CD4-positive, alpha-beta T cell treated with Interleukin-17A for 4 hours (primary cell): ENCODE data around the gene MRPL27.

Experiments
- DNase-seq: peaks from one replicate; pipeline ENCODE4 v3.0.0-alpha.2; 2020; ENCODE audit warnings: mixed read lengths

The MRPL27 gene

DNA sequence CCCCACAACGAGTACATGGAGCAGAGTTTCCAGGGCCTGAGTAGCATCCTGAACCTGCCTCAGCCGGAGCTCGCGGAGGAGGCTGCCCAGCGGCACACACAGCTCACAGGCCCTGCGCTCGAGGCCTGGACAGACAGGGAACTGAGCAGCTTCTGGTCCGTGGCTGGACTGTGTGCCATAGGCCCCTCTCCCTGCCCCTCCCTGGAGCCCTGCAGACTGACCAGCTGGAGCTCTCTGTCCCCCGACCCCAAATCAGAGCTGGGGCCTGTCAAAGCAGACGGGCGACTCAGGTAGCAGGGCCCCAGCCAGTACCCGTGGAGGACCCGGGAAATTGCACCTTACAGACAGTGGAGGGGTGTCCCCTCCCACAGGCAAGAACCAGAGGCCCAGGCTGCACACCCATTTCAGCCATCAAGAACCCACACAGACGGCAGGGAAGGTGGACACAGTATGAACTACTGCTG, 13.0 kb downstream of the MRPL27 start:
- DNase-seq: no peak

DNA sequence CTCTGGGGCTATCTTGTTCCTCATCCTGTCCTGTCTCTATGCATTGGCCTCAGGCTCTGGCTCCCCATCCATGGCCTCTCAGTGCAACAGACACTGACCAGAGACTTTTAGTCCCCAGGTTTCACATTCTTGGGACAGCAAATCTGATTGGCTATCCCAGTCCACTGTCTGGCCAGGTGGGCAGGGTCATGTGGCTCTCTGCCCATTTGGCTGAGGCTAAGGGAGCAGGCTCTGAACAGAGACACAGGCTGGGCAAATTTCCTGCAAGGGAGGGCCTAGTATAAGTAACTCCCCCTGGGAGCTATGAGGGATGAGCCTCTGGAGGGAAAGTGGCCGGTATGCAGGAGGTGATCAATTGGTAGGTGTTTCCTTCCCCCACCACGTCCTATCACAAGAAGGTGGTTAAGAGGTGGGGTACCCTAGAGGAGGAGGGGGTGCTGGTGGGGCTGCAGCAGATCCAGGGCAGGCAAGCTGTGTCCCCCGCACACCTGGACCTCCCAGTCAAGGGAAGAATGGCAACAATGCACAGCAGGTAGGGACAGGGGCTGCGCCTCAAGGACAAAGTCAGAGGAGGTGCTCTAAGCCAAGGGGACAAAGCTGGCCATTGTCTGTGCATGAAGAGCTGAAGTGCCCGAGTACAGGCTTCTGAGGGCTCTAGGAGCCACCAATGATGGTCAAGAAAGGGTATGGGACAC, 13.8 kb downstream of the MRPL27 start:
- no peak for DNase-seq

- DNase-seq: no peak
These were observed 14.8 kb downstream of the MRPL27 start for GRCh38 chr17:50358177-50358576.

DNA sequence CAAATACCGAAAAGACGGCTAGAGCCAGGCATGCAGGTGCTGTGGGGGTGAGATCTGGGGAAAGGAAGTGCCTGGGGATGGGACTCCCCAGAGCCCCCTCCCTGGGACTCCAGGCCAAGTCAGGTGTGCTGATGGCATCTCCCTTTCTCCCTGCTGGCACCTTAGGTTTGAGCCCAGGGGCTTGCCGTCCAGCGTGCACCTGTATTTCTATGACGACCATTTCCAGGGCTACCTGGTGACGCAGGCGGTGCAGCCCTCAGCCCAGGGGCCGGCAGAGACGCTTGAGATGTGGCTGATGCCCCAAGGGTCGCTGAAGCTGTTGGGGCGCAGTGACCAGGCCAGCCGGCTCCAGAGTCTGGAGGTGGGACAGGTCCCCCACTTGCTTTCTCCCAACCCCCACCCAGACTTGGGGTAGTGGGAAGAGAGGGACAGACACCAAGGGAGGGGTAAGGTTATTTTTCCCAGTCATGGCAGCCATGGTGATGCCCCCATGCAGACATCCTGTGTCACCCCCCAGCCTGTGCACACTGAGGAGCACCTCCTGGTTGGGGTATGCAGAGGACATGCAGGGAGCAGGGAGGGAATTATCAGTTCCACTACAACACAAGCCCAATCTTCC, 16.0 kb downstream of the MRPL27 start:
- DNase-seq: no peak

GRCh38 chr17:50356418-50356817, 16.6 kb downstream of the MRPL27 start:
- no peak for DNase-seq

DNA sequence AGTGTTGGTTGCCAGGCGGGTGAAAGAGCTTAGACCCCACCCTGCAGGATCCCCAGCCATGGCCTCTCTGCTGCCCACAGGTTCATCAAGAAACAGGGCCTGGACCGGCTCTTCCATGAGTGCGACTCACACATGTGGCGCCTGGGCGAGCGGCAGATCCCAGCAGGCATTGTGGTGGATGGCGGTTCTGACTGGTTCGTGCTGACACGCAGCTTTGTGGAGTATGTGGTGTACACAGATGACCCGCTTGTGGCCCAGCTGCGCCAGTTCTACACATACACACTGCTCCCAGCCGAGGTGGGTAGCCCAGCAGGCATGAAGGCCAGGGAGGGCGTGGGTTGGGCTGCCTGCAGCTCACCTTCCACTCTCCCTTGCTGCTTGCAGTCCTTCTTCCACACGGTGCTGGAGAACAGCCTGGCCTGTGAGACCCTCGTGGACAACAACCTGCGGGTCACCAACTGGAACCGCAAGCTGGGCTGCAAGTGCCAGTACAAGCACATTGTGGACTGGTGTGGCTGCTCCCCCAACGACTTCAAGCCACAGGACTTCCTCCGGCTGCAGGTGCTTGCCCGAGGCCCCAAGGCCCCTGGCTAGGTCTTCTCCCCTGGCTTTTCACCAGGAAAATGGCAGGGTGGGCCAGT, 17.2 kb downstream of the MRPL27 start:
- no peak for DNase-seq

DNA sequence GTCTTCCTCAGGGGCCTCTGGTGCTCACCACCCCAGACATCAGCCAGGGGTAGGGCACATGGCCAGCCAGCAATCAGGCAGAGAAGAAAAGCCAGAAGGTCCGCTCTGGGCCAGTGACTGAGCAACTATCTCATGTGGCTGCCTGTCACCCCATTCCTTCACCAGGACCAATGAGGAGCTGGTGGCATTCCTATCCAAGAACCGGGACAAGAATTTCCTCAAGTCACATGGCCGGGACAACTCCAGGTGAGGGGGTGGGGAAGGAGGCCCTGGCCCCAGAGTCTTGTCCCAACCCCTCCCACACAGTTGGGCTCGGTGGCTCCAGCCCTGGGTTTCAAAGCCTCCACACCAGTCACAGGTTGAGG, 17.7 kb downstream of the MRPL27 start:
- DNase-seq: no peak

GRCh38 chr17:50354776-50355175, 18.2 kb downstream of the MRPL27 start:
- DNase-seq: no peak

GRCh38 chr17:50354198-50354597, 18.8 kb downstream of the MRPL27 start:
- DNase-seq: no peak

GRCh38 chr17:50353600-50354195, 19.3 kb downstream of the MRPL27 start:
- DNase-seq: no peak

DNA sequence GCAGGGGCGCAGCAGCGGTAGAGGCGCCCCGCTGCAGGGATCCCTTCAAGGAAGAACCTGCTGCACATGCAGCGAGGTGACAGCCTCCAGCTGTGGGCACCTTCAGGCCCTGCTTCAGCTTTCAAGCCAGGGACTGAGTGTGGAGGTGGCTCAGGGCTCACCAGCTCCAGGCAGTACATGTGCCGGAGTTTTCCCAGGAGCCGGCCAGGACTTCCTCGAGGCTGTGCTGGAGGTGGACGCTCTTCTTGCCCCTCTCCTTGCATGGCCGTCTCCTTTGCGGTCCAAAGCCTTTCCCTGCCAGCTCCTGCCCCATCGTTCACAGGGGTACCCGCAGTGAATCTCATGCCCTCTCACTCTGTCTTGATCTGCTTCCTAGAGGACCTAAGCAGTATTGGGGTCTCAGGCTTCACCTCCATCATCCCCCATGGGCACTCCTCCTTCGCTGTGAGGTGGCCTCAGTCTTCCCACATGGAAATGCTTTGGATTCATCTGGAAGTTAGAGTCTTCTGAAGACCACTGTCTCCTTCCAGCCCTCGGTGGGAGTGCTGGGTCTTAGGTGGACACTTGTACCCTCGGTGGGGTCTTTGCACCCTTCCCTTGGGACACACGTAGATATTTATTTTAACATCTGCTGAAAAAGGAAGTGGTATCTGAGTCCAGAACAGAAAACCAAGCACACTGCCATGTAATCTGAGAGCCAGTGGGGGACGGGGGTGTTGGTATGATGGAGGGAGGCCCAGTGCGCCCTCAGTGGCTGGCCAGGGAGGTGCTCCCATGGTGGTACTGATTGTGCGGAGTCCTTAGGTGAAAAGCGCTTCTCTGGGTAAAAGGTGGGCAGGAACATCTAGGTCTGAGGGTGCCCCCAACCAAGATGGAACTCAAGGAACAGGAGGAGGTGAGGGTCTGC, 20.0 kb downstream of the MRPL27 start:
- DNase-seq: no peak

GRCh38 chr17:50352072-50352692, 20.8 kb downstream of the MRPL27 start:
- DNase-seq: no peak

DNA sequence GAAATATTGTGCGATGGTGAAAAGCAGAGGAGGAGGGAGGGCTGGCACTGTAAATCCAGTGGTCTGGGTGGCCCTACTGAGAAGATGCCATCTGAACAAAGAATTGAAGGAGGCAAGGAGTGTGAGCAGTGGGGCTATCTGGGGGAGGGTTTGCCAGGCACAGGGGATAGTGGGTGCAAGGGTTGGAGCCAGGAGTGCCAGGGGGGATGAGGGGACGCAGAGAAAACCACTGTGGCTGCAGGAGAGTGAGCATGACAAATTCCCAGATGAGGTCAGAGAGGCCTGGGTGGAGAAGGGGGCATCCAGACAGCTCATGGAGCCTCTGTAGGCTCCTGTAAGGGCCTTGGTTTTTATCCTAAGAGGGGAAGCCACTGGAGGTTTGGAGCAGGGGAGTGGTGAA, 22.3 kb downstream of the MRPL27 start:
- no peak for DNase-seq

- no peak for DNase-seq
These were observed 23.8 kb downstream of the MRPL27 start for GRCh38 chr17:50349243-50349600.

DNA sequence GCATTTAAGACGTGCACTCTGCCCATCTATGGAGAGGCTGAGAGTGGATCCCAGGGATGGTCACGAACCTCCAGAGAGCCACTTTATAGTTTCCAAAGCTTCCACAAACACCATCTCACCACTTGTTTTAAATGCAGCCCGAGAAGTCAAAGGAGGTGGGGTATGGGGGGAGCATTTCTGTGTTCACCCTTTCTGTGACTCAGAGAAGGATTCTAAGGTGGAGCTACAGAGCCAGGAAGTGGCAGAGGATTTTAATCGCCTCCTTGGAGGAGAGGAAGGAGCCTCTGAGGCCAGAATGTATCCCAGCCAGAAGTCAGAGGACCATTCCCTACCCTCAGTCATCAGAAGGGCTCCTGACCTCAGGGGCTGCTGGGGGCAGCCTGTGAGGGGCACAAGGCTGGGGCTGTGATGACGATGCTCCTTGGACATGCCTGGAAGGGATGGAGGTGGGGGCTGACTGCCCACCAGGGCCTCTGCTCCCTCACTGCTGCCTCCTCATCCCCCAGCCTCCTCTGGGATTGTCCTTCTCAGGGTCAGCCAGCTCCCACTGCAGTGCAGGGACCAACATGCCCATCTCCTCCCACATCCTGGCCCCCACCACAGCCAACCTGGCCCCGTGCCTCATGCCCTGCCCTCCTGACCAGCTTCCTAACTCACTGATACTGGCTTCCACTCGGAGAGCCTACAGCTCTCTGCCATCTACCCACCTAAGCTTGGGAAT, 24.3 kb downstream of the MRPL27 start:
- DNase-seq: no peak

DNA sequence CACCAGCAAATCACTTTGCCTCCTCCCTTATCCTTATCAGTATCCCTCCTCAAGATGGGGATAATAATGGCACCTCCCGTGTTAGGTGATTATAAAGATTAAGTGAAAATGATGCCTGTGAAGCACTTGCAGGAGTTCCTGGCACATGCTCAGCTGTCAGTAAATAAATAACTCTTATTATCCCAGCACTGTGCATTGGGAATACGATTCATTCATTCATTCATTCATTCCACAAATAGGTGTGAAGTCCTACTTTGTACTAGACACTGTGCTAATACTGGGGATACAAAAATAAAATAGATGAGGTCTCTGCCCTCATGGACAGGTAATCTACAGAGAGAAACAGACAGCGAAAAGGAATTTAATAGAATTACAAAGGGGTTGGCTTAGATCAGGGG, 25.1 kb downstream of the MRPL27 start:
- no peak for DNase-seq

- DNase-seq: no peak
These were observed 25.7 kb downstream of the MRPL27 start for GRCh38 chr17:50347117-50347893.

GRCh38 chr17:50346313-50347116, 26.5 kb downstream of the MRPL27 start:
- peak; percentile 58 for DNase-seq

GRCh38 chr17:50345432-50346312, 27.3 kb downstream of the MRPL27 start, which contains the start of gene XYLT2:
Gene XYLT2, plus strand, starts transcription at chr17:50346126. Its CDS starts 15 bp downstream, at chr17:50346141.
- peak; percentile 95 for DNase-seq
